MG63 (cell line): Measurements from ENCODE around the gene LRRC55. TPM values are rescaled to one million over a fixed set of nuclear protein-coding genes. Genes with fewer than 3 reads are reported as not detected.
A peak's percentile ranks its signal among the peaks of the same experiment; 100 is the strongest.

Experiments
- DNase-seq: peaks from one replicate; pipeline ENCODE4 v3.0.0-alpha.2; 2020
- H3K27me3 ChIP-seq: fragments of 250-450 bp; sonication (Bioruptor Pico); 2 replicates; pipeline ENCODE4 v1.5.1; 2020; ENCODE audit warnings: mild to moderate bottlenecking, moderate library complexity
- H3K36me3 ChIP-seq: fragments of 250-450 bp; sonication (Bioruptor Pico); 2 replicates; pipeline ENCODE4 v1.5.1; 2020; ENCODE audit warnings: mild to moderate bottlenecking, moderate library complexity
- H3K4me3 ChIP-seq: fragments of 250-450 bp; sonication (Bioruptor Pico); 2 replicates; pipeline ENCODE4 v1.5.1; 2020; ENCODE audit warnings: mild to moderate bottlenecking, moderate library complexity
- H3K9me3 ChIP-seq: fragments of 250-450 bp; sonication (Bioruptor Pico); 2 replicates; pipeline ENCODE4 v1.5.1; 2020; ENCODE audit warnings: mild to moderate bottlenecking, moderate library complexity
- total RNA-seq: library from RNA; depleted of rRNA; stranded (reverse); fragments of >200 nt; shearing (Covaris generic); gene quantifications from 2 replicates; pipeline ENCODE4 v1.2.3, GENCODE V29; 2014; ENCODE audit warnings: low replicate concordance; rRNA removed

The LRRC55 gene
- total RNA-seq, 1 experiment from 2014 or later = not detected

DNA sequence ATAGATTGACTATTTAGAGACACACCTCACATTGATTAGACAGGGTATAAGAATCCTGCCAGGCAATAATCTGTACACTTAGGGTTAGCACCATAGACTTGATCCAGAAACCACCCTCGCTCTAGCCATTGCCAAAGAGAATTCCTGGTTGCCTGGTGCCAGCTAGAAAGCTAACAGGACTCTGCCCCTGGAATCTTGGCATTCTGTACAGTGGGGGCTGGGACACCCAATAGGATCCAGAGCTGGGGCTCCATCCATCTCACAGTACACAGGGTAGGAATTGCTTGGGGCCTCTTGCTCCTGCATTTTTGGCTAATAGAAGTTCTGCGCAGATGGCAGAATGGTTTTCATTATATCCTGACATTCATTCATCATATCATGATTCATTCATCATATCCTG is 58.3 kb downstream of the LRRC55 start:
- Histone ChIP-seq H3K4me3 (no peak overlapping the region), H3K27me3 (no peaks in the 10 kb centered on the region), H3K36me3 (no peaks in the 10 kb centered on the region), H3K9me3 (no peaks in the 10 kb centered on the region)
- DNase-seq = peak; percentile 18

DNA sequence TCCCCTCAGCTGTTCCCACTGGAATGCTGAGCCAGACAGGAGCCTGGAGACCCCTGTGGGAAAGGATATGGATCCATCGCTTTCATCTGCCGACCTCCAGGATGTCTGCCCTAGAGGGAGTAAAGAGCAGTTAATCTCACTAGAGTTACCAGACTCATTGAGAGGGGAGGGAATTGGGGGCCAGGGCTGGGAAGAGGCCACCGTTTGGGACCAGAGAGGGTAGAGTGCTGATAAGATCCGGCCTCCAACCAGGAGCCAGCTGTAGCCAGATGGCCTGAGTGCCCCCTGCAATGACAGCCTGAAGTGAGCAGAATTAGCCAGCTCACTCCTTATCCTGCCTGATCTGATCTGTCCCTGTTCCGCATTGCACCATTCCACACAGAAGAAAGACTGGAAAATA is 59.0 kb downstream of the LRRC55 start:
- no peaks in the 10 kb centered on the region for H3K36me3 ChIP-seq
- H3K9me3 ChIP-seq = no peaks in the 10 kb centered on the region
- no peak overlapping the region for H3K4me3 ChIP-seq
- H3K27me3 ChIP-seq = no peaks in the 10 kb centered on the region
- no peak for DNase-seq

Other genes starting within 250 kb of the LRRC55 start
- gene OR5AK2, start 193.0 kb upstream of the LRRC55 start, total RNA-seq = not detected in 2 replicates
- gene APLNR, start 55.3 kb downstream of the LRRC55 start, total RNA-seq = not detected in 2 replicates
- gene TNKS1BP1, start 143.0 kb downstream of the LRRC55 start, total RNA-seq = 39.4 and 86.8 TPM in 2 replicates
- 126 and 171 TPM in 2 replicates for gene SSRP1, start 153.9 kb downstream of the LRRC55 start, total RNA-seq
- not detected in 2 replicates for gene P2RX3, start 156.4 kb downstream of the LRRC55 start, total RNA-seq
- not detected in 2 replicates for gene PRG3, start 199.2 kb downstream of the LRRC55 start, total RNA-seq
- gene PRG2, start 208.7 kb downstream of the LRRC55 start, total RNA-seq = 1.0 TPM in 1 of 2 replicates, not detected in the other
- 73.1 and 84.3 TPM in 2 replicates for gene SLC43A3, start 245.2 kb downstream of the LRRC55 start, total RNA-seq